SK-N-DZ (cell line): ENCODE results near the gene LRRC27.
A peak's percentile ranks its signal among the peaks of the same experiment; 100 is the strongest.

Experiments used
- DNase-seq: peaks from one replicate; pipeline ENCODE4 v3.0.0-alpha.2; 2015; ENCODE audit warnings: low spot score

The LRRC27 gene

GRCh38 chr10:132389433-132390169, 57.6 kb downstream of the LRRC27 start:
- no peak for DNase-seq

- no peak for DNase-seq
These were observed 58.4 kb downstream of the LRRC27 start for GRCh38 chr10:132390170-132390920.

- DNase-seq = no peak
These were observed 59.1 kb downstream of the LRRC27 start for GRCh38 chr10:132390921-132391675.

GRCh38 chr10:132391676-132392020, 59.7 kb downstream of the LRRC27 start:
- DNase-seq = no peak

- DNase-seq = no peak
These were observed 60.3 kb downstream of the LRRC27 start for GRCh38 chr10:132392184-132392800.

GRCh38 chr10:132392811-132393694, 61.1 kb downstream of the LRRC27 start:
- DNase-seq = peak; percentile 51

- no peak for DNase-seq
These were observed 61.7 kb downstream of the LRRC27 start for GRCh38 chr10:132393695-132394181.

- no peak for DNase-seq
These were observed 62.3 kb downstream of the LRRC27 start for GRCh38 chr10:132394201-132394811.

- no peak for DNase-seq
These were observed 63.1 kb downstream of the LRRC27 start for GRCh38 chr10:132394936-132395703.

- DNase-seq = peak; percentile 51
These were observed 63.9 kb downstream of the LRRC27 start for GRCh38 chr10:132395704-132396493.

GRCh38 chr10:132396494-132397035, 64.6 kb downstream of the LRRC27 start:
- peak; percentile 47 for DNase-seq

GRCh38 chr10:132397036-132397541, 65.1 kb downstream of the LRRC27 start, which contains the start of gene PWWP2B:
PWWP2B (plus strand) TSS chr10:132397200; CDS start chr10:132397227, 27 bp downstream.
- no peak for DNase-seq

GRCh38 chr10:132397671-132398565, 65.9 kb downstream of the LRRC27 start:
- peak; percentile 67 for DNase-seq

GRCh38 chr10:132398566-132398991, 66.6 kb downstream of the LRRC27 start:
- no peak for DNase-seq

GRCh38 chr10:132399117-132400035, 67.4 kb downstream of the LRRC27 start:
- DNase-seq = no peak

GRCh38 chr10:132400041-132400546, 68.1 kb downstream of the LRRC27 start:
- no peak for DNase-seq
